Measurements from ENCODE around the gene SLC18B1. TPM values are rescaled to one million over a fixed set of nuclear protein-coding genes. Genes with fewer than 3 reads are reported as not detected.

The SLC18B1 gene
- total and polyA plus RNA-seq, 2 of the 13 experiments (the other 11 are each of a cell fraction or from before 2014, with no cell fraction given), result 11.4 to 13.8 TPM

- TF ChIP-seq CENPBD1 (CRISPR knock-in tag; IDR thresholded peaks at IDR 0.05; ENCODE audit: borderline replicate concordance, low read depth) (no peak), PAX8 (CRISPR knock-in tag; IDR thresholded peaks at IDR 0.05; ENCODE audit: borderline replicate concordance) (no peak), ETV6 (CRISPR knock-in tag; conservative IDR thresholded peaks at IDR 0.05) (no peak), HNF4A (CRISPR knock-in tag; IDR thresholded peaks at IDR 0.05) (no peak), ZFP82 (CRISPR knock-in tag; IDR thresholded peaks at IDR 0.05; ENCODE audit: borderline replicate concordance) (0 out of 2 replicates have a peak, but pooled peaks have one; percentile 41), PAF1 (CRISPR knock-in tag; IDR thresholded peaks at IDR 0.05) (peak; percentile 20; the same call in 1 of the 2 replicates), ZNF574 (CRISPR knock-in tag; IDR thresholded peaks at IDR 0.05) (no peak), ZC3H4 (CRISPR knock-in tag; IDR thresholded peaks at IDR 0.05; ENCODE audit: borderline replicate concordance) (peak; percentile 50; the same call in 1 of the 2 replicates), KDM2A (CRISPR knock-in tag; IDR thresholded peaks at IDR 0.05; ENCODE audit: borderline replicate concordance, low read depth) (0 out of 2 replicates have a peak, but pooled peaks have one; percentile 25), ZBTB26 (CRISPR knock-in tag; IDR thresholded peaks at IDR 0.05; ENCODE audit: borderline replicate concordance) (0 out of 2 replicates have a peak, but pooled peaks have one; percentile 11), ZNF713 (CRISPR knock-in tag; IDR thresholded peaks at IDR 0.05) (no peak), AHR (CRISPR knock-in tag; IDR thresholded peaks at IDR 0.05) (no peak), HOXA5 (CRISPR knock-in tag; IDR thresholded peaks at IDR 0.05) (0 out of 2 replicates have a peak, but pooled peaks have one; percentile 46)
- TF ChIP-seq, protein P1, sequence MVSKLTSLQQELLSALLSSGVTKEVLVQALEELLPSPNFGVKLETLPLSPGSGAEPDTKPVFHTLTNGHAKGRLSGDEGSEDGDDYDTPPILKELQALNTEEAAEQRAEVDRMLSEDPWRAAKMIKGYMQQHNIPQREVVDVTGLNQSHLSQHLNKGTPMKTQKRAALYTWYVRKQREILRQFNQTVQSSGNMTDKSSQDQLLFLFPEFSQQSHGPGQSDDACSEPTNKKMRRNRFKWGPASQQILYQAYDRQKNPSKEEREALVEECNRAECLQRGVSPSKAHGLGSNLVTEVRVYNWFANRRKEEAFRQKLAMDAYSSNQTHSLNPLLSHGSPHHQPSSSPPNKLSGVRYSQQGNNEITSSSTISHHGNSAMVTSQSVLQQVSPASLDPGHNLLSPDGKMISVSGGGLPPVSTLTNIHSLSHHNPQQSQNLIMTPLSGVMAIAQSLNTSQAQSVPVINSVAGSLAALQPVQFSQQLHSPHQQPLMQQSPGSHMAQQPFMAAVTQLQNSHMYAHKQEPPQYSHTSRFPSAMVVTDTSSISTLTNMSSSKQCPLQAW (CRISPR knock-in tag; IDR thresholded peaks at IDR 0.05), result peak; percentile 30; the same call in 1 of the 2 replicates
Measured at GRCh38 chr6:132817554-132818403, 19.3 kb upstream of the SLC18B1 start (continued).

Measured in HepG2 (cell line).